Cerebellar nuclear complex (tissue), 1 donor: Measurements from ENCODE around the gene MBNL2.
A peak's percentile ranks its signal among the peaks of the same experiment; 100 is the strongest.
"Not testable (repeated sequence)": the region's sequence is repeated elsewhere in the genome, so short reads cannot be mapped to it uniquely, and the experiment has no call there.

Source experiments
- DNase-seq, 2 experiments: peaks; one replicate each; lab custom pipeline; 2025; lab: John Stamatoyannopoulos, UW

Gene MBNL2

GRCh38 chr13:97347255-97347932, 125.3 kb downstream of the MBNL2 start:
- DNase-seq, result no peak

GRCh38 chr13:97348569-97349100, 126.5 kb downstream of the MBNL2 start:
- no peak for DNase-seq

GRCh38 chr13:97352012-97352411, 129.9 kb downstream of the MBNL2 start:
- DNase-seq, result not testable (repeated sequence)

- no peak for DNase-seq
Measured at GRCh38 chr13:97352815-97353214, 130.7 kb downstream of the MBNL2 start.

- DNase-seq, result no peak
Measured at GRCh38 chr13:97353927-97354675, 132.0 kb downstream of the MBNL2 start.

- DNase-seq, result no peak
Measured at GRCh38 chr13:97354808-97355207, 132.7 kb downstream of the MBNL2 start.

GRCh38 chr13:97356592-97356991, 134.5 kb downstream of the MBNL2 start:
- no peak for DNase-seq

GRCh38 chr13:97359181-97360057, 137.3 kb downstream of the MBNL2 start:
- peak in 1 of 2 experiments; percentile 47 for DNase-seq

- DNase-seq, result no peak
Measured at GRCh38 chr13:97360610-97361009, 138.5 kb downstream of the MBNL2 start.

- DNase-seq, result no peak
Measured at GRCh38 chr13:97364031-97364430, 141.9 kb downstream of the MBNL2 start.

- DNase-seq, result no peak
Measured at GRCh38 chr13:97364827-97365226, 142.7 kb downstream of the MBNL2 start.

- DNase-seq, result no peak
Measured at GRCh38 chr13:97366172-97366688, 144.1 kb downstream of the MBNL2 start.

- DNase-seq, result no peak
Measured at GRCh38 chr13:97367016-97367822, 145.1 kb downstream of the MBNL2 start.

GRCh38 chr13:97369261-97369893, 147.2 kb downstream of the MBNL2 start:
- DNase-seq, result no peak

- no peak for DNase-seq
Measured at GRCh38 chr13:97371486-97372109, 149.5 kb downstream of the MBNL2 start.

GRCh38 chr13:97372936-97373335, 150.8 kb downstream of the MBNL2 start:
- DNase-seq, result no peak

GRCh38 chr13:97373787-97374186, 151.7 kb downstream of the MBNL2 start:
- no peak for DNase-seq

GRCh38 chr13:97376981-97377380, 154.8 kb downstream of the MBNL2 start:
- DNase-seq, result no peak

- no peak for DNase-seq
Measured at GRCh38 chr13:97379386-97379785, 157.3 kb downstream of the MBNL2 start.

- peak in 1 of 2 experiments; percentile 45 for DNase-seq
Measured at GRCh38 chr13:97380696-97381095, 158.6 kb downstream of the MBNL2 start.
